DMS114 treated with DMSO at 0.1 percent for 48 hours (cell line): ENCODE measurements around the gene STAT4.
"Not testable (repeated sequence)": the region's sequence is repeated elsewhere in the genome, so short reads cannot be mapped to it uniquely, and the experiment has no call there.

Experiments used
- DNase-seq: peaks from one replicate; lab custom pipeline; 2025; ENCODE audit not compliant: unreplicated experiment; lab: John Stamatoyannopoulos, UW

Gene STAT4

GRCh38 chr2:190999949-191000665 is 150.7 kb downstream of the STAT4 start:
- DNase-seq, result no peak

- DNase-seq, result no peak
These were observed 151.7 kb downstream of the STAT4 start for GRCh38 chr2:190999058-190999457.

DNA sequence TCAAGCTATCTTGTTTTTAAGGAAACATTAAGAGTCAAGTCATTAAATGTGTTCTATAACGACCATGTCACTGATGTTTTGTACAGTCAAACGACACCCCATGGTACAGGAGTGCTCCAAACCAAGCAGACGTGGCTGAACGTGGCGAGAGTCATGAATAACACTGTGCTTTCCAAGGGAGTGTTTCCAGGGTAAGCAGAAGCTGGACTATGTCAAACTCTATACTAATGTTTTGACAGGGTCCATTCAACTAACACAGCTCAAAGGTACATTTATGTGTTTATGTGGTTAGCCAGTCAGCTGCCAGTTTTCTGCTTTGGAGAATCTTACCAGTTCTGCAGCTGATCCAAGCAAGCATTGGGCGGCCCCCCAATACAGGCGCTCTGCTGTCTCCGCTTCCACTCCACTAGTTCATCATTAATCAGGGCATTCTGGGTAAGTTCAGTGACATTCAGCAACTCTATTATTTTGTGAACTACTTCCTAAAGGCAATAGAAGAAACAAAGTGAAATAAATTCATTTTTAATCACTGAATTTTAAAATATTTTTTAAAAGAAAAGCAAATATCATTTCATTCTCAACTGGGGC is 153.2 kb downstream of the STAT4 start:
- no peak for DNase-seq

DNA sequence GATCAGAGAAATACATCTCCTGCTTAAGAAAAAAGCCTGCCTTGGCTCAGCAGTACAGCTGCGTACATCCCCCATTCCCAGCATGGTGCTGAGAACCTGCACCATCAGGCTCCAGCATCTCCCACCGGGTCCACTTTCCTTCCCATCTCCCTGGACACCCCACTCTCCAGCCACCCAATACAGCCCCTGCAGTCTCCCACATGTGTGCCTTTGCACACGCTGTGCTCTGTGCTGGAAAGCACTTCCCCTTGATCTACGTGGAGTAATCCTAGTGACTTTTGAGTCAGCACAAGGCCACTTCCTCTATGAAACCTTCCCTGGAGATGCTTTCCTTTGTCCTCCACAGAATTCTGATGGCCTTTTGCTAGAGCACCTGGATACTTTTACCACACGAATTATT is 153.8 kb downstream of the STAT4 start:
- no peak for DNase-seq

- DNase-seq, result peak; percentile 6
These were observed 154.4 kb downstream of the STAT4 start for GRCh38 chr2:190996338-190996946.

DNA sequence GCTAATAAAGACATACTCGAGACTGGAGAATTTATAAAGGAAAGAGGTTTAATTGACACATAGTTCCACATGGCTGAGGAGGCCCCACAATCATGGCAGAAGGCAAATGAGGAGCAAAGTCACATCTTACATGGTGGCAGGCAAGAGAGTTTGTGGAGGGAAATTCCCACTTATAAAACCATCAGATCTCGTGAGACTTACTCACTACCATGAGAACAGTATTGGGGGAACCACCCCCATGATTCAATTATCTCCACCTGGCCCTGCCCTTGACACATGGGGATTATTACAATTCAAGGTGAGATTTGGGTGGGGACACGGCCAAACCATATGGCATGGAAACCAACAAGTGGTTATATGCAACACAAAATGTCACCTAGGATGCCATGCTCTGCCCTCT is 155.5 kb downstream of the STAT4 start:
- DNase-seq, result not testable (repeated sequence)

DNA sequence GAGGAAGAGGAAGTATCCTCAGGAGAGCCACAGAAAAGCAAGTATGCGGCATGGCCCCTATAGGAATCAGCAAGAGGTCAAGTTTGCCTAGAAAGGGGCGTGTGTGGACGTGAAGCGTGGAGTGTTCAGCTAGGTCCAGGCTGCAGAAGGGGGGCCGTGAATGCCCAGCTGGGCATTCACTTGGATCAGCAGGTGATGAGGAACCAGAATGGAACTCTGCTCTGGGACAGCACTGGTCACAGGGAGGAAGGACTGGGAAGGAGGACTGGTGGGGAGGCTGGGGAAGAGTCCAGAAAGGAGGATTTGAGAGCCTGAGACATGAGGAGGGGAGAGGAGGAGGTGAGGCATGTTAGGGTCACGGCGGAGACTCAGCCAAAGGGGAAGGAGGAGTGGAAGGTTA is 156.6 kb downstream of the STAT4 start:
- DNase-seq, result no peak

- DNase-seq, result no peak
These were observed 157.5 kb downstream of the STAT4 start for GRCh38 chr2:190993292-190993643.

DNA sequence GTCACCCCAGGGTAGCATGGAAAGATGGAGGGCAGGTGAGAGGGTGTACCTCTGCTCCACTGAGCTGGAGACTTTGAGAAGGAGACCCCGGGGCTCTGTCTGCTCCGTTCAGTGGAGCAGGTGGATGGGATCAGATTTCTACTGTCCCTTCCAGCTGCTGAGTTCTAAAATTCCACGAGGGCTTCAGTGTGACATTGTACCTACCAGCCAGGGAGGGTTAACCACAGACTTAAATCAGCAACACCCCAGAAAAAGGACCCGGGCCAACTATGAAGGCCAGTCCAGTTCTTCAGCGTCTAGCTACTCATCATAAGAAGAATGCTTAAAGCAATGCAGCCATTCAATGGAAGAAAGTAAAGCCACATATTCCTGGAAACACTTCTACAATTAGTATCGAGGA is 160.7 kb downstream of the STAT4 start:
- no peak for DNase-seq

- no peak for DNase-seq
These were observed 161.9 kb downstream of the STAT4 start for GRCh38 chr2:190988910-190989309.

GRCh38 chr2:190987938-190988337 is 162.9 kb downstream of the STAT4 start:
- no peak for DNase-seq

DNA sequence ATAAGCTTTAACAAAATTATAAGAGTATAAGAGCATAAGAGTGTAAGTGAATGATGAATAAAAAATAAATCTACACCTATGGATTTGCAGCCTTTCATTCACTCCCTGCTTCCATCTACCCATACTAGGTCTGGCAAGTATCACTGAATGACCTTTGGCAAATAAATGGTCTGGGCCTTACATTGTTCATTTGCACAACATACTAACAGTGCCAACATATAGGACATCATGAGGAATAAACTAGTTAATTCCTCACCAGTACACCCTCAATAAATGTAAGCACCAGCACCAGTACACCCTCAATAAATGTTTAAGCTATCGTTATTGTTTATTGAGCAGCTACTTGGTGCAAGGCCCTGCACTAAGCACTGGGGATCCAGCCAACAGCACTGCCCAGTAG is 163.7 kb downstream of the STAT4 start:
- DNase-seq, result no peak

DNA sequence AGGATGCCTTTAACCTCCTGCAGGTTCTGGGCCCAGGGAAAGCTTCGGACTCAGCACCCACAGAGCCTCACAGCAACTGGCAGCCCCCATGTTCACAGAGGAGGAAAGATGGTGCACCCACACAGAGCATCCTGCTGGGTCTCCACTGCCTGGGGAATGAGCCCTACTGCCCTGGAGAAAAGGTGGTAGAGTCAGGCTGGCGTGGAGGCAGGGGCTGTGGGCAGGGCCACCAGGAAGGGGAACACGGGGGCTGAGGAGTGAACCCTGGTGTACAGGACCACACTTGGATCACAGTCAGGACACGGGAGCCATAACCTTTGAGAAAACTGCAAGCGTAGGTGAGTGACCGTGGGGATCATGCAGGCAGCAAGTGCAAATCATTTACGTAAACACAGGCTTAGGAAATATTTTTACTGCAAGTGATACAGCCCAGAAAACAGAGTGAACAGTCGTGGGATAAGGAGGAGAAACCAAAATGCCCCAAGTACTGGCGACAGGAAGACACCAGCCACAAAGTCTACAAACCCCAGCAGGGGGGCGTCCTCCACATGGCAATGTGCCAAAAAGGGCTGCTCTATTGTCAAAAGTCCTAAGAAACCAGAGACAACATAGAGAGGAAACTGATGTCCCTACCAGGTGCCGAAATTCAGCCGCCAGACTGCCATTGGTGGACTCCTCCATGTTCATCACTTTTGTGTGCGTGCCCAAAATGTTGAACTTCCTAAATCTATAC is 164.4 kb downstream of the STAT4 start:
- DNase-seq, result no peak

GRCh38 chr2:190984595-190984994 is 166.2 kb downstream of the STAT4 start:
- DNase-seq, result no peak

DNA sequence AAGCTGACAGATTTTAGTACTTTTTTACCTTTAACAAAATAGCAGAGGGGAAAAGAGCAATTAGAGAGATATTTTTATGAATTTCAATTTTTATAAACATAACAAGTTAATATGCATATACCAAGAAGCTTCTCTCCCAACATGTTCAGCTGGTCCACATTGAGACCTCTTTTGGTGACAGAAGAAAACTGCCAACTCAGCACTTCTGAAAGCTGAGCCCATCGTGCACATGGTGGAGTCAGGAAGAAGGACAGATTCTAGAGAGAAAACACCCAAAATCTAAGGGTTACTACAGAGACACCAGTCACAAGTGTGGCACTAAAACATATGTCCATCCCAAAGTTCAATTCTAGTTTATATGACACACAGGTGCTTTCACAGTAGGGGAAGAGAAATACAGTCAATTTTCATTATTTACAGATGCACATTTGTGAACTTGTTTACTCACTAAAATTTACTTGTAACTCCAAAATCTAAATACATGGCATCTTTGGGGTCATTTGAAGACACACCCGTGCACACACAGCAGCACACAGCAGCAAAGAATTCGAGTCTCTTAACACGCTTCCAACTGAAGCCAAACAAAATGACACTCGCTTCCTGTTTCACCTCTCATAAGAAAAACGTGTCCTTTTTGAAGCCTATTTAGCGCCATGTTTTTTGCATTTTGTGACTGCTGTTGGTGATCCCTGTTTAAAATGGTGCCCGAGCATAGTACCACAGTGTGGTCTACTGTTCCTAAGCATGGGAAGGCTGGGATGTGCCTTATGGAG is 168.3 kb downstream of the STAT4 start:
- DNase-seq, result no peak

GRCh38 chr2:190981733-190982132 is 169.1 kb downstream of the STAT4 start:
- no peak for DNase-seq

DNA sequence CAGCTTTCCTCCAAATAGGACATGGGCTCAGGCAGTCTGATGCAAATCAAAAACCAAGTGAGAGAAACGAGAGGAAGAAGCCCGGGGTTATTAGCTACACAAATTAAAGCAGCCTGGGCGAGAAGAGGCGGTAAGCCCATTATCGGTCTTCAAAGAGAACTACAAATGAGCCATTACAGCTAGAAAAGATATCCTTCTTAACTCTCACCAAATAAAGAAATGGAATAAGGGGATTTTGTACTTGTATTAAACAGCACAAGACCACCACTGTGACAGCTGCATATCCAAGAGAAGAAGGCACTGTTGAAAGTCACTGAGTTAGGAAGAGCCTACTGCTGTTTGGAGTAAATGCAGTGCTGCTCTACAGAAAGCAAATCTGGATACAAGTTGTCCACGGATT is 169.5 kb downstream of the STAT4 start:
- DNase-seq, result no peak

- DNase-seq, result no peak
These were observed 170.1 kb downstream of the STAT4 start for GRCh38 chr2:190980630-190981209.

DNA sequence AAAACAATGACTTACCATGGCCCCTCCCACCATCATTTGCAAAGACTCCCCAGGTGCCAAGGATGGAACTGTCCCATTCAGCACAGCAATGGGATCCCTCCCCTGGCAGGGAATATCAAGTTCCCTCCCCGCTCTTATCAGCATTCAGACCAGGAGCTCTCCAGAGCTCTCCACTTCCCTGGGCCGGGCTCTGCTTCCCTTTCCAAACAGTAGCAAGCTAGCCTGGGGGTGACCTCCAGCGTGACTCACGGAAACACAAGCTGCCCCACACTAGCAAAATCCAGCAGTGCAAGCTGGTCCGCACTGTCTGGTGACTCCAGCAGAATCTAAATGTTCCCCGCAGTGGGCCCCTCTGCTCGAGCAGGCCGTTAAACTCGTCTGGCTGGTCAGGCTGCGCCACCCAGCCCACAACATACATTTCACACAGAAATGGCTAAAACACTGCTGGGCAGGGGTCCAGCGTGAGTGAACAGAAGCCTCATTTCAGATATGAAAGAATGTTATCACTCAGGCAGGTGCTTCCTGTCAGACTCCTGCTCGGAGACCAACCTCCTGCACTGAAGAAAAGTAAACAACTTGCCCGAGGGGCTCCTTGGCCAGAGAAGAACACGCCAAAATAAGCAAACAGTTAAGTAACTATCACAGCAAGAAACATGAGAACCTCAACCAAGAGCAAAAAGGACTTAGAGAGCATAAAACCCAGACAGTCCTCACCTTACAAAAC is 170.7 kb downstream of the STAT4 start:
- no peak for DNase-seq
